ENCODE results near the gene GGA1.

GGA1 gene

DNA sequence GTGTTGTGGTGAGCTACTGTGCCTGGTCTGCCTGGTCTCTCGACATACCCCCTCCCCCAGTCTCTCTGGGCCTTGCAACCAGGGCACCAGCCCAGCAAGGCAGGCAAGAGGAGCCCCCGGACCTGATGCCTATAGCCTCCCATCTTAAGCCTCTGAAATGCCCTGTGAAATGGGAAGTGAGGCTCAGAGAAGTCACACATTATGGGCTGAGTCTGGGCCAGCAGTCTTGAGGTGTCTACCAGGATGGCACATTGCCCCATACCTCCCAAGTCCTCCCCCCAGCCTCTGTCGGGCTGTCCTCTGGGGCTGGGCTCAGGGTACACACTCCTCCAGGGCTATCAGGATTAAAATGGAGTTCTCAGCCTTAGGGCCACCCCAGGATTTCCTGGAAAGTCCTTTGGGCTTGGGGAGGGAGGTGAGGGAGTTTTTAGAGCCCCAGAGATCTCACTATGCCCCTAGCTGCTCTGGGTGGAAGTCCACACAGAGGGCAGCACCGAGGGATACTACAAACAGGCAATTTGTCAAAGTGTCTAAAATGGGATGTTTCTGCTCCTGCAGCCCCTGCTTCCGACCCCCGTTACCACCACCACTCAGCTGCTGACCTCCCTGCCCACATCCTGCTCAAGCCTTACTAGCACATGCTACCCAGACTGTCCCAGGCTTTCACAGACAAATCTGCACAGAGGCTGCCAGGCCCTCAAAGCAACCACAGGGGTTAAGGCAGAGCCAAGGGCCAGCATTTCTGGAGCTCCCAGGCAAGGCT is 27.7 kb downstream of the GGA1 start:
- TF ChIP-seq, protein P1, sequence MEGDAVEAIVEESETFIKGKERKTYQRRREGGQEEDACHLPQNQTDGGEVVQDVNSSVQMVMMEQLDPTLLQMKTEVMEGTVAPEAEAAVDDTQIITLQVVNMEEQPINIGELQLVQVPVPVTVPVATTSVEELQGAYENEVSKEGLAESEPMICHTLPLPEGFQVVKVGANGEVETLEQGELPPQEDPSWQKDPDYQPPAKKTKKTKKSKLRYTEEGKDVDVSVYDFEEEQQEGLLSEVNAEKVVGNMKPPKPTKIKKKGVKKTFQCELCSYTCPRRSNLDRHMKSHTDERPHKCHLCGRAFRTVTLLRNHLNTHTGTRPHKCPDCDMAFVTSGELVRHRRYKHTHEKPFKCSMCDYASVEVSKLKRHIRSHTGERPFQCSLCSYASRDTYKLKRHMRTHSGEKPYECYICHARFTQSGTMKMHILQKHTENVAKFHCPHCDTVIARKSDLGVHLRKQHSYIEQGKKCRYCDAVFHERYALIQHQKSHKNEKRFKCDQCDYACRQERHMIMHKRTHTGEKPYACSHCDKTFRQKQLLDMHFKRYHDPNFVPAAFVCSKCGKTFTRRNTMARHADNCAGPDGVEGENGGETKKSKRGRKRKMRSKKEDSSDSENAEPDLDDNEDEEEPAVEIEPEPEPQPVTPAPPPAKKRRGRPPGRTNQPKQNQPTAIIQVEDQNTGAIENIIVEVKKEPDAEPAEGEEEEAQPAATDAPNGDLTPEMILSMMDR (IDR thresholded peaks at IDR 0.05; ENCODE audit: low read length) = no peak; the same call in 1 of the 2 replicates
- TF ChIP-seq EZH2 (IDR thresholded peaks at IDR 0.05; ENCODE audit: borderline replicate concordance, low read length) = no peak
- no peaks in the 10 kb centered on the region for H3K9me2 ChIP-seq (ENCODE audit: low read depth, low read length)
- peaks cover 44% of the 10 kb centered on the region for H3K4me1 ChIP-seq (ENCODE audit: insufficient read depth, low read length, severe bottlenecking)
- H3K9ac ChIP-seq (ENCODE audit: low read length) = no peak overlapping the region
- H3K4me2 ChIP-seq (ENCODE audit: low read length) = no peak overlapping the region
- no peak overlapping the region for H2AFZ ChIP-seq (ENCODE audit: low read length)
- no peaks in the 10 kb centered on the region for H3K27me3 ChIP-seq (ENCODE audit: insufficient read depth, low read length)
- peaks cover 22% of the 10 kb centered on the region; the same call in 1 of the 2 replicates for H3K36me3 ChIP-seq (ENCODE audit: insufficient read depth, low read length)
- H3F3A ChIP-seq (ENCODE audit: insufficient read depth, low read length) = no peaks in the 10 kb centered on the region
- peak overlapping the region; percentile 39 for H3K27ac ChIP-seq (ENCODE audit: low read depth, low read length, poor library complexity, severe bottlenecking)
- H3K4me3 ChIP-seq (ENCODE audit: low read depth, low read length, poor library complexity, severe bottlenecking) = no peak overlapping the region
- H4K20me1 ChIP-seq (ENCODE audit: insufficient read depth, low read length) = no peaks in the 10 kb centered on the region
- H3K9me3 ChIP-seq (ENCODE audit: low read length) = no peaks in the 10 kb centered on the region
- no peaks in the 10 kb centered on the region for H3K79me2 ChIP-seq (ENCODE audit: insufficient read depth, low read length)

DNA sequence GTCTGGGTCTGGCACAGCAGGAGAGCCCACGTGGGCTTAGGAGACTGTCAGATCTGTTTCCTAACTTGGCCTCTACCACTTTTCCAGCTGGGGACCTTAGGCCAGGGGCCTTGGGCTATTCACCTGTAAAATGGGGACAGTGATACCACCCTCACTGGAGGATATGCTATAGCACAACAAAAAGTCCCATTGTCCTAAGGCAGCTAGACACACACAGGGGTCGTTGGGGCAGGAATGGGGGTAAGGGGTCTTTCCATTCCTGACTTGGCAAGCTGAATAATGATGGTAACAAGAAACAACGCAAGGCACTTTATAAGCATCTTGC is 28.3 kb downstream of the GGA1 start:
- H2AFZ ChIP-seq (ENCODE audit: low read length) = no peak overlapping the region
- H3K36me3 ChIP-seq (ENCODE audit: insufficient read depth, low read length) = peaks cover 21% of the 10 kb centered on the region; the same call in 1 of the 2 replicates
- H3K27me3 ChIP-seq (ENCODE audit: insufficient read depth, low read length) = no peaks in the 10 kb centered on the region
- H3K9me2 ChIP-seq (ENCODE audit: low read depth, low read length) = no peaks in the 10 kb centered on the region
- no peak for TF ChIP-seq EZH2 (IDR thresholded peaks at IDR 0.05; ENCODE audit: borderline replicate concordance, low read length)
- TF ChIP-seq, protein P1 (IDR thresholded peaks at IDR 0.05; ENCODE audit: low read length) = no peak
- no peak overlapping the region for H3K9ac ChIP-seq (ENCODE audit: low read length)
- H3K79me2 ChIP-seq (ENCODE audit: insufficient read depth, low read length) = no peaks in the 10 kb centered on the region
- peaks cover 44% of the 10 kb centered on the region for H3K4me1 ChIP-seq (ENCODE audit: insufficient read depth, low read length, severe bottlenecking)
- H3K27ac ChIP-seq (ENCODE audit: low read depth, low read length, poor library complexity, severe bottlenecking) = no peak overlapping the region
- no peak overlapping the region for H3K4me3 ChIP-seq (ENCODE audit: low read depth, low read length, poor library complexity, severe bottlenecking)
- H4K20me1 ChIP-seq (ENCODE audit: insufficient read depth, low read length) = no peaks in the 10 kb centered on the region
- H3K4me2 ChIP-seq (ENCODE audit: low read length) = no peak overlapping the region
- H3K9me3 ChIP-seq (ENCODE audit: low read length) = no peaks in the 10 kb centered on the region
- peaks cover 3% of the 10 kb centered on the region; the same call in 1 of the 2 replicates for H3F3A ChIP-seq (ENCODE audit: insufficient read depth, low read length)

DNA sequence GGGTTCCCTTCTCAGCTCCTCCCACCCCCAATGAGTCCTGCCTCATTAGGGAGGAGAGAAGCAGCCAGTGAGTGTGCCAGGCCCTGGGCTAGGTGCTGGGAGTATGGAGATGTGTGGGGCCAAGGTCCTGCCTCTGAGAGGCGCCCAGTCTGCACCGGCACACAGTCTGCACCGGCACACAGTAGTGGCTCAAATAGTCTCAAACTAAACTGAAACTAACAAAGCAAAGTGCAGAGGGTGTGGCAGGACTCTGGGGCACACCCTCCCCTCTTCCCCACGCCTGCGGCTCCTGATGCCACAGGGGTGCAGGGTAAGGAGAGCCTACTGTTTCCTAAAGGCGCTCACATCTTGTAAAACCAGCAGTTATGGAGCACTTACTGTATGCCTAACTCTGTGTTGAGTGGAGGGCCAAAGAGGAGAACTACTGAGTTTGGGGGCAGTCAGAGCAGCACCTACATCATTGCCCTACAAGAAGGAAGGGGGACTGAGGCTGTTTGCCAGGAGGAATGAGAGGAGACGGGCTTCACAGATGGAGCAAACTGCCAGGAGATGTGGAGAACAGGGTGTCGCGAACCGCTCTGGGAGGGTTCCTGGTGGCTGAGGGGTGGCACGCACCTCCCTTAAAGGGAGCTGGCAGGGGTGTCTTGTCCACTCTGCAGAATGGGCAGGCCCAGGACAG is 29.9 kb downstream of the GGA1 start:
- peak overlapping the region; percentile 82; the same call in 1 of the 2 replicates for H3K9ac ChIP-seq (ENCODE audit: low read length)
- H3K27ac ChIP-seq (ENCODE audit: low read depth, low read length, poor library complexity, severe bottlenecking) = peak overlapping the region; percentile 53
- H3K4me2 ChIP-seq (ENCODE audit: low read length) = peak overlapping the region; percentile 87
- no peaks in the 10 kb centered on the region for H3K9me3 ChIP-seq (ENCODE audit: low read length)
- H3K36me3 ChIP-seq (ENCODE audit: insufficient read depth, low read length) = peaks cover 17% of the 10 kb centered on the region; the same call in 1 of the 2 replicates
- no peaks in the 10 kb centered on the region for H4K20me1 ChIP-seq (ENCODE audit: insufficient read depth, low read length)
- H3K9me2 ChIP-seq (ENCODE audit: low read depth, low read length) = no peaks in the 10 kb centered on the region
- no peak overlapping the region for H2AFZ ChIP-seq (ENCODE audit: low read length)
- TF ChIP-seq, protein P1 (IDR thresholded peaks at IDR 0.05; ENCODE audit: low read length) = no peak
- TF ChIP-seq EZH2 (IDR thresholded peaks at IDR 0.05; ENCODE audit: borderline replicate concordance, low read length) = no peak
- H3K4me1 ChIP-seq (ENCODE audit: insufficient read depth, low read length, severe bottlenecking) = peaks cover 32% of the 10 kb centered on the region
- peak overlapping the region; percentile 72 for H3K4me3 ChIP-seq (ENCODE audit: low read depth, low read length, poor library complexity, severe bottlenecking)
- no peaks in the 10 kb centered on the region for H3K27me3 ChIP-seq (ENCODE audit: insufficient read depth, low read length)
- H3F3A ChIP-seq (ENCODE audit: insufficient read depth, low read length) = peaks cover 3% of the 10 kb centered on the region; the same call in 1 of the 2 replicates
- H3K79me2 ChIP-seq (ENCODE audit: insufficient read depth, low read length) = no peaks in the 10 kb centered on the region

Data from OCI-LY1 (cell line).